KOPT-K1 (cell line): ENCODE measurements around the gene EIF3A.
"Not testable (repeated sequence)": the region's sequence is repeated elsewhere in the genome, so short reads cannot be mapped to it uniquely, and the experiment has no call there.

Experiments used
- H3K27ac ChIP-seq: fragments of 200-600 bp; sonication (generic); 2 replicates; pipeline ENCODE4 v1.5.1; 2016; ENCODE audit warnings: antibody characterized with exemption, mild to moderate bottlenecking, low read depth, low read length; ENCODE audit not compliant: poor library complexity, severe bottlenecking
- H3K36me3 ChIP-seq: fragments of 200-600 bp; sonication (generic); 2 replicates; pipeline ENCODE4 v1.5.1; 2017; ENCODE audit warnings: antibody characterized with exemption, mild to moderate bottlenecking, low read length, moderate library complexity; ENCODE audit not compliant: insufficient read depth
- H3K9me3 ChIP-seq: fragments of 200-600 bp; sonication (generic); 2 replicates; pipeline ENCODE4 v1.5.1; 2017; ENCODE audit warnings: antibody characterized with exemption, low read length, mild to moderate bottlenecking; ENCODE audit not compliant: insufficient read depth, poor library complexity, severe bottlenecking

EIF3A gene

DNA sequence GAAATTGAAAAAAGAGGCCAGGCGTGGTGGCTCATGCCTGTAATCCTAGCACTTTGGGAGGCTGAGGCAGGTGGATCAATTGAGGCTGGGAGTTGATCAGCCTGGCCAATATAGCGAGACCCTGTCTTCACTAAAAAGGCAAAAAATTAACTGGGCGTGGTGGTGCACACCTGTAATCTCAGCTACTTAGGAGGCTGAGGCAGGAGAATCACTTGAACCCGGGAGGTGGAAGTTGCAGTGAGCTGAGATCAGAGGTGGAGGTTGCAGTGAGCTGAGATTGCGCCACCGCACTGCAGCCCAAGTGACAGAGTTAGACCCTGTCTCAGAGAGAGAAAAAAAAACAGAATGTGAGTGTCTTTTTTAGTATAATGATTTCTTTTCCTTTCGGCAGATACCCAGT, 25.3 kb upstream of the EIF3A start:
- Histone ChIP-seq H3K27ac (peak overlapping the region; percentile 83), H3K36me3 (peaks cover 55% of the 10 kb centered on the region)
- not testable (repeated sequence) for H3K9me3 ChIP-seq

DNA sequence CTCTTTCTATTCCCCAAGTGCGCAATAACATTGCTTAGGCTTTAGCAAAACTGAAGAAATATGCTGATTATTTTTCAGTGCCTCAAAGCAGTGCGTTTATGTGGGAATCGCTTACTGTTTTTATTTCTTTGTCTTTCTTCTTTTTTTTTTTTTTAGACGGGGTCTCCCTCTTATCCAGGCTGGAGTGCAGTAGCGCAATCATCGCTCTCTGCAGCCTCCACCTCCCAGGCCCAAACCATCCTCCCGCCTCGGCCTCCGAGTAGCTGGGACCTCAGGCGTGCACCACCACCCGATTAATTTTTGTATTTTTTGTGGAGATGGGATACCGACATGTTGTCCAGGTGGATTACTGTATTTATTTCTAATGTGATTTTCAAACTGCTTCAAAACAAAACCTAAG, 24.5 kb upstream of the EIF3A start:
- Histone ChIP-seq H3K9me3 (no peaks in the 10 kb centered on the region), H3K36me3 (peaks cover 48% of the 10 kb centered on the region), H3K27ac (peak overlapping the region; percentile 83)

DNA sequence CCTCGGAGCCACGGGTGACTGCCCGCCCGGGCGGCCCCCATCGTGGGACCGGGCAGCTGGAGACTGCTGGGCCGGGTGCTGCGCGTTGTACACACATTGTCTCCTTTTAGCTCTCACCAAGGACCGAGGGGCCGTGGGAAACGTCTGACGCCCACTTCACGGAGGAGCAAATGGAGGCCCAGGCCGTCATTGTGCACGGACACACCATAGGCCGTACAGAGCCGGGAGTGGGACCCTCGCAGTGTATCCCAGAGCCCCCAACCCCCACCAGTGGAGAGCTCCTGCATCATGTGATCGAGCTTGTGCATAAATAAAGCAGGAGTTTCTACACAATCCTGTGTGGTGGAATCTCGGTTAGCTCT, 24.0 kb upstream of the EIF3A start:
- Histone ChIP-seq H3K36me3 (peaks cover 43% of the 10 kb centered on the region), H3K27ac (peak overlapping the region; percentile 83), H3K9me3 (no peaks in the 10 kb centered on the region)

DNA sequence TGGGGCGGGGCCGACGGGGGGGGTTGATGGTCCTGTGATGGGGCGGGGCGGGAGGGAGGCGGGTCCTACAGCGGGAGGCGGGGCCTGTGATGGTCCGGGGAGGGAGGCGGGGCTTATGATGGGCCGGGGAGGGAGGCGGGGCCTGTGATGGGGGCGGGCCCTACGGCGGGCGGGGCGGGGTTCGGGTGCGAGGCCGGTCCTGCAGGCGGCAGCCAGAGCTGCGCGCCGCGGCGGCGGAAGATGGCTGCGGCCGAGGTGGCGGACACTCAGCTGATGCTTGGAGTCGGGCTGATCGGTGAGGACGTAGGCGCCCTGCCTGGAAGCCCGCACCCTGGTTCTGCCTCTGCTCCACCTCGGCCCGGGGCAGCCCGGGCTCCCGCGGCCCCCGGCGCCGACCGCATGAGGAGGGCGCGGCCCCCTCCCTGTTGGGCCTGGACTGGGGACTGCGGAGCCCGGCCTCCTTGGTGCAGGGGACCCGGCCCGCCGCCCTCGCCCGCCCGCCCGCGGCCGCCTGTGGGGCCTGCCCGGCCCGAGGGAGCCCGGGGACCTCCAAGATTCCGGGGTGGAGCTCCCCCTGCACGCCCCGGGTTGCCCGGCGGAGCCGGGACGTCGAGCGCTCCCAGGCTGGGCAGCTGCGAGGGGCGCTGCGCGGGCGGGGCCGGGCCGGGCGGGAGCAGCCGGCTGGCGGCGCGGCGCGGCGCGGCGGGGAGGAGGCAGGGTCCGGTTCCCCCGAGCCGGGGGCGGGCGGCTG, 23.5 kb upstream of the EIF3A start, which contains the start of gene DENND10:
Gene DENND10 (plus strand): TSS at position 211 of the 751 bp plus-strand sequence. CDS start 30 bp downstream, at position 241.
- Histone ChIP-seq H3K27ac (peak within 1 kb of the TSS; percentile 83), H3K36me3 (peaks cover 37% of the 10 kb centered on the region)

DNA sequence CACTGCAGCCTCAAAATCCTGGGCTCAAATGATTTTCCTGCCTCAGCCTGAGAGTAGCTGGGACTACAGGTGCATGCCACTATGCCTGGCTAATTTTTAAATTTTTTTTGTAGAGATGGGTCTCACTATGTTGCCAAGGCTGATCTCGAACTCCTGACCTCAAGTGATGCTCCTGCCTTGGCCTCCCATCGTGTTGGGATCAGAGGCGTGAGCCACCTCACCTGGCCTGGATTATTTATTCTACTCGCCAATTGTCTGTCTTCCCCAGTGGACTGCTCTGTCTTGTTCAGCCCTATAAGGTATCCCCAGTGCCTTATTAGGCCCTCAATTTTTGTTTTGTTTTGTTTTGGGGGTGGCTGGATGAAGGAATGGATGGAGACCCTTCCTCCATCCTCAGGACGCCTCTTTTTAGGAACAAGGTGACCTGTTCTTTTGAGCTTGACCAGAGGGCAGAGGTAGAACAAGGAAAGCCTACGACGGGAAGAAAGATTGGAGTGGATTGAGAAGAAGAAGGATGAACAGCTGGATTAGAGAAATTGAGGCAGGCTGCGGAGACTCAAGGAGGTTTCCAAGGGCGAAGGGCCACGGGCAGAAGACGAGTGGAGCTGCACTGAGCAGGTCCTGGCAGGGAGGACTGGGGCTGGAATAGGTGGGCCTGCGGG, 22.8 kb upstream of the EIF3A start:
- H3K27ac ChIP-seq, result peak overlapping the region; percentile 70
- H3K9me3 ChIP-seq, result no peaks in the 10 kb centered on the region
- peaks cover 30% of the 10 kb centered on the region for H3K36me3 ChIP-seq

More for the DNA sequence above, 23.5 kb upstream of the EIF3A start, which contains the start of gene DENND10:
- no peaks in the 10 kb centered on the region for H3K9me3 ChIP-seq

DNA sequence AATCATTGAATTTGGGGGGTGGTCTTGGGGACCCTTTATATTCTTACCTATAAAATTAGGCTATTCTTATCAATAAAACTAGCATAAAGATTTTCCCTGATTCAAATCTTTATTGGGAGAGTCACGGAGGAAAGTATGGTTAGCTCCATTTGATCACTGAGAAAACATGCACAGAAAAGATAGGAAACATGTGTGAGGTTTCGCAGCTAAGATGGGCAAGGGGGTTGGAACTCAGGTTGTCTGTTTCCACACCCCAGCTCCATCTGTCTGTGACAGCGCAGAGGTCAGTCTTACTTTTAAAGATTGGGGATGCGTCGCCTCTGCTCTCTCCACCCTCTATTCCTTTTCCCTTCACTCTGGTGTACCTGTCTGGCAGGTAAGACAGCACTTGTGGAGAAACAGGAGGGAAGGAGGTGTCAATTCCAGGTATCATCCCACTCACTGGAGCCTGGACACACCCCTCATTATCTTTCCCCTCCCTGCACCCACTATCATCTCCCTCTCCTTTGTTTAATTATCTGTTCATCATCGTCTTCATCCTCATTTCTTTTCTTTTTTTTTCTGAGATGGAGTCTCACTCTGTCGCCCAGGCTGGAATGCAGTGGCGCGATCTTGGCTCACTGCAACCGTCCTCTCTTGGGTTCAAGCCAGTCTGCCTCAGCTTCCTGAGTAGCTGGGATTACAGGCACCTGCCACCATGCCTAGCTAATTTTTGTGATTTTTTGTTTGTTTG, 20.9 kb upstream of the EIF3A start:
- peak overlapping the region; percentile 70 for H3K27ac ChIP-seq
- peaks cover 12% of the 10 kb centered on the region for H3K36me3 ChIP-seq
- no peaks in the 10 kb centered on the region for H3K9me3 ChIP-seq

DNA sequence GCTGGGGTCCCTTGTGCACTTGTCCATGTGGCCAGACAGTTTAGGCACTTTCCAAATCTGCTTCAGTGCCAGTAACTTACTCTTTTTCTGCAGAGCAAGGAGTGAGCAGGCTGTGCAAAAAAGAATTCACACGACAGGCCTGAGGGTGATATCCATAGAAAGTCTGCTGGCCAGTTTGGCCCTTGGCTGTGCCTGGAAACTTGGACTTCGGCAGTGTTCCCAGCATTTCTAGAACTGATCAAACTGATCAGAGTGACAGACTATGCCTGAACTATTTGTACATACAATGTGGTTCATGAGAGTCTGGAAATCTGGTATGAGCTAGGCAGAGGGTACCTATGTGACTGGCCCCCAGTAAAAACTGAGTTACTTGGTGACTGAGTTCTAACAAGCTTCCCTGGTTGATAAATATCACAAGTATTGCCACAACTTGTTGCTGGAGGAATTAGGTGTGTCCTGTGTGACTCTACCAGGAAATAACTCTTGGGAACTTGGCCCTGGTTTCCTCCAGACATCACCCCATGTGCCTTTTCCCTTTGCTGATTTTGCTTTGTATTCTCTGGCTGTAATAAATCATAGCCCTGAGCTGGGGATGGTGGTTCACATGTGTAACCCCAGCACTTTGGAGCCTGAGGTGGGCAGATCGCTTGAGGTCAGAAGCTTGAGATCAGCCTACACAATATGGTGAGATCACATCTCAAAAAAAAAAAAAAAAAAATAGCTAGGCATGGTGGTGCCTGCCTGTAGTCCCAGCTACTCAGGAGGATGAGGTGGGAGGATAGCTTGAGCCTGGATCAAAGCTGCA, 20.0 kb upstream of the EIF3A start:
- Histone ChIP-seq H3K36me3 (peaks cover 3% of the 10 kb centered on the region; the same call in 1 of the 2 replicates), H3K27ac (peak overlapping the region; percentile 70), H3K9me3 (no peaks in the 10 kb centered on the region)

DNA sequence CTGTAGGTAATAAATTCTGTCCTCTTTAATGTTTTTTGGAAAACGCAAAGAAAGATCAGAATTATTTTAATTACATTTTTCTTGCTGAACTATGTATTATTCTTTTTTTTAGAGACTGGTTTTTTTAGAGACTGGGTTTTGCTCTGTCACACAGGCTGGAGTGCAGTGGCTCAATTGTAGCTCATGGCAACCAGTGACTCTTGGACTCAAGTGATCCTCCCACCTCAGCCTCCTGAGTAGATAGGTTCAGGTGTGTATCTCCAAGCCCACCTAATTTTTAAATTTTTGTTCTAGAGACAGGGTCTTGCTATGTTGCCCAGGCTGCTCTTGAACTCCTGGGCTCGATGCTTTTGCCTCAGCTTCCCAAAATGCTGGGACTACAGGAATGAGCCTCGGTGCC, 18.0 kb upstream of the EIF3A start:
- H3K9me3 ChIP-seq, result no peaks in the 10 kb centered on the region
- no peak overlapping the region for H3K27ac ChIP-seq
- H3K36me3 ChIP-seq, result no peaks in the 10 kb centered on the region

DNA sequence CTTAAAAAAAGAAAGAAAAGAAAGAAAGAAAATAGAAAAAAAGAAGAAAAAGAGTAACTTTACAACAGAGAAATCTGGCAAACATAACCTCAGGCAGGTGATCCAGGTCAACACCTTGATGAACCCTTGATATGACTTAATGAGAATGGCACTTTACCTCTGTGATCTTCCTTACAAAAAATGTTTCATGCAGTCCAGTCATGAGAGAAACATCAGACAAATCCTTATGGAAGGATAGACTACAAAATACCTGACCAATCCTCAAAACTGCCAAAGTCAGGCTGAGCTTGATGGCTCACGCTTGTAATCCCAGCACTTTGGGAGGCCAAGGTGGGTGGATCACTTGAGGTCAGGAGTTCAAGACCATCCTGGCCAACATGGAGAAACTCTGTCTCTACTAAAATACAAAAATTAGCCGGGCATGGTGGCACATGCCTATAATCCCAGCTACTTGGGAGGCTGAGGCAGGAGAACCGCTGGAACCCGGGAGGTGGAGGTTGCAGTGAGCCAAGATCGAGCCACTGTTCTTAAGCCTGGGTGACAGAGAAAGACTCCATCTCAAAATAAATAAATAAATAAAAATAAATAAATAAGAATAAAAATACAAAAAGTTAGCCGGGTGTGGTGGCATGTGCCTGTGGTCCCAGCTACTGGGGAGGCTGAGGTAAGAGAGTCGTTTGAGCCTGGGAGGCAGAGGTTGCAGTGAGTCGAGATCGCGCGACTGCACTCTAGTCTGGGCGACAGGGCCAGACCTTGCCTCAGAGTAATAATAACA, 16.2 kb upstream of the EIF3A start:
- not testable (repeated sequence) for H3K9me3 ChIP-seq, H3K36me3 ChIP-seq, H3K27ac ChIP-seq

DNA sequence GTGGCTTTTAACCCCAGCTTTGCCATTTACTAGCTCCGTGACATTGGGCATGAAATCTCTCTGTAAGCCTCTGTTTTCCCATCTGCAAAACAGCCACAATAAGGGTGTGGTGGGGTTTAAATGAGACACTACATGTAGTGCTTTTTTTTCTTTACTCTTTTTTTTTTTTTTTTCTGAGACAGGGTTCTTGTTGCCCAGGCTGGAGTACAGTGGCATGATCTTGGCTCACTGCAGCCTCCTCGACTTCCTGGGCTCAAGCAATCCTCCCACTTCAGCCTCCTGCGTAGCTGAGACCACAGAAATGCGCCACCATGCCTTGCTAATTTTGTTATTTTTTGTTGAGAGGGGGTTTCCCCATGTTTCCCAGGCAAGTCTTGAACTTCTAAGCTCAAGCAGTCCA, 15.0 kb upstream of the EIF3A start:
- H3K36me3 ChIP-seq, result no peaks in the 10 kb centered on the region
- no peak overlapping the region for H3K27ac ChIP-seq
- H3K9me3 ChIP-seq, result no peaks in the 10 kb centered on the region

DNA sequence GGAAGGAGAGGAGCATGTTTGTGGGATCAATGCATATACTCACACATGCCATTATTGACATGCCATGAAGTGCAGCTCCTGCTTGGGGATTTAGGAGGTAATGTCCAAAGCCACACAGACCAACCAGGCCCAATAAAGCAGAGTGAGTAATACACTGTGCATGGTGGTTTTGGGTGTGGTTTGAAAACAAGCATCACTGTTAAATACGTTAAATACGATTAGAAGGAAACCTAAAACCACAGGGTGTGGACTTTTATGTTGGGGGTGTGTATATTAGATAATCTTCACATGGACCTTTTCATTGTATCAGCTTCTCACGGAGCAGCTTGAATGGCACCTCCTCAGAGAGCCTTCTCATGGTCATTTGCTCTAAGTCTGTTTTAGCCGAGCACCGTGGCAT, 10.4 kb upstream of the EIF3A start:
- peak overlapping the region; percentile 91 for H3K27ac ChIP-seq
- no peaks in the 10 kb centered on the region for H3K36me3 ChIP-seq
- H3K9me3 ChIP-seq, result no peaks in the 10 kb centered on the region

DNA sequence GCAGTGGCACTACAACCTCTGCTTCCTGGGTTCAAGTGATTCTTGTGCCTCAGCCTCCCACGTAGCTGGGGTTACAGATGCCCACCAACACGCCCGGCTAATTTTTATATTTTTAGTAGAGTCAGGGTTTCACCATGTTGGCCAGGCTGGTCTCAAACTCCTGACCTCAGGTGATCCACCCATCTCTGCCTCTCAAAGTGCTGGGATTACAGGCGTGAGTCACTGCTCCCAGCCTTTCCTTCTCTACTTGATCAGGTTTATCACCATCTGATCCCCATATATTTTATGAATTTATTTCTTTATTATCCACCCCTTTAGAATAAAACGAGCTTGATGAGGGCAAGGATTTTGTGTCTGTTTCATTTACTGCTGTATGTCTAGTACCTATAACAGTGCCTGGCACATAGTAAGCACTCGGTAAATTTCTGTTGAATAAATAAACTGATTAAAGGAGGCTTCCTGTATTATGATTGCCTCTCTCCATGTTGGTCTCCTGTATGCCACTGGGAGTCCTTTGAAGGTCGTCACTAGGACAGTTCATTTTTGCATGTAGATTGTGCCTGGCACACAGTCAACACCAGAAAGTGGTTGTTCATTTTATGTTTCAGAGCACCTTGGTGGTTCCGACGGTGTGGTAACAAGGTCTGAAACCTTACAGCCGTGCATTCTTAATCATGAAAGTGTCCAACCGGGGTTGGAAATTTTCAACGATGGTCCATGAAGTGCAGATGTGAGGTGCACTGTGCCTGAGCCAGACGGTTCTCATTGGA, 9.6 kb upstream of the EIF3A start:
- H3K27ac ChIP-seq, result peak overlapping the region; percentile 91
- H3K9me3 ChIP-seq, result no peaks in the 10 kb centered on the region
- H3K36me3 ChIP-seq, result no peaks in the 10 kb centered on the region

DNA sequence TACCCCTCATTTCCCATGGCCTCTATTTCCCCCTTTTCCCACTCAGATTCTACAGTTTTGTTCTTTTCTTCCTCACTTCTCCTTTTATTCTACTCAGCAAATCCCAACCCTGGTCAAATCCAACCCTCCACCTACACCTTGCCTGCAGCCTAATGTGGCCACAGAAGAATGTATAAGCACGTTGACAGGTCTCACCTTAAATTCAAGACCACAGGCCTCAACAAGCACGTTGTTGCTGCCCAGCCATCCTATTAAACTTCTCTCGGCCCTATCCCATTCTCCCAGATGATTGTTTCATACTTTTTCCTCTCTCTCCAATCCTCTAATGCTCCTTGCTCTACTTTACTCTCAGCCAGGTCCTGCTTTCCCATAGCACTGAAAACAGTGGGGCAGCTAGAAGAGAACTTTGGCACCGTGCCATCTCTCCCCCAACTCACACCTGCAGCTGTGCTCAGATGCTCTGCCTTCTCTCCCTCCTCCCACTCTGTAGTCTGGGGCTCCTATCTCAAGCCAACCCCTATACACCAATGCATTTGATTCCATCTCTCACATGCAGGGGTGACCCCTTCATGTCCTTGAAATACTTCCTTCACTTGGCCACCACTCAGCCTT, 6.8 kb upstream of the EIF3A start:
- Histone ChIP-seq H3K9me3 (no peaks in the 10 kb centered on the region), H3K36me3 (no peaks in the 10 kb centered on the region), H3K27ac (peak overlapping the region; percentile 84)
